A673 (cell line): ENCODE results near the gene SGSM1. TPM values are rescaled to one million over a fixed set of nuclear protein-coding genes. Genes with fewer than 3 reads are reported as not detected.

Experiments
- BruUV-seq: library from RNA; stranded (reverse); fragments of 400-500 nt; replicated peaks from 2 replicates; lab custom pipeline; 2021; lab: Mats Ljungman, UMichigan
- CTCF ChIA-PET: fragments of 300-600 bp; sonication (Branson Sonifier 250); formaldehyde crosslinking; loops from one replicate; lab custom pipeline; 2022; ENCODE audit warnings: antibody characterized with exemption; lab: Charles Lee
- POLR2A ChIA-PET: fragments of 300-600 bp; sonication (Branson Sonifier 250); formaldehyde crosslinking; loops from one replicate; lab custom pipeline; 2022; ENCODE audit warnings: antibody characterized with exemption; ENCODE audit not compliant: low non-redundant PET; lab: Charles Lee
- DNase-seq: peaks from one replicate; pipeline ENCODE4 v3.0.0-alpha.2; 2015; ENCODE audit warnings: low spot score
- H3K27ac ChIP-seq: fragments of 200-600 bp; sonication (generic); 2 replicates; pipeline ENCODE4 v1.5.1; 2016; ENCODE audit warnings: mixed run types, low read depth, mild to moderate bottlenecking, mixed read lengths, antibody characterized with exemption, low read length; ENCODE audit not compliant: poor library complexity, severe bottlenecking
- H3K27me3 ChIP-seq: fragments of 200-600 bp; sonication (generic); replicated peaks from 2 replicates; pipeline ENCODE4 v1.6.1; 2017; ENCODE audit warnings: mixed run types, low read depth, mild to moderate bottlenecking, mixed read lengths, antibody characterized with exemption, low read length; ENCODE audit not compliant: insufficient read depth, poor library complexity
- H3K36me3 ChIP-seq: fragments of 200-600 bp; sonication (generic); 2 replicates; pipeline ENCODE4 v1.6.1; 2016; ENCODE audit warnings: mixed run types, mild to moderate bottlenecking, mixed read lengths, antibody characterized with exemption, low read length; ENCODE audit not compliant: insufficient read depth, poor library complexity, severe bottlenecking
- H3K4me1 ChIP-seq: fragments of 200-600 bp; sonication (generic); 2 replicates; pipeline ENCODE4 v1.6.1; 2017; ENCODE audit warnings: mixed run types, mild to moderate bottlenecking, mixed read lengths, antibody characterized with exemption, low read length; ENCODE audit not compliant: insufficient read depth, poor library complexity, severe bottlenecking
- H3K4me3 ChIP-seq: fragments of 200-600 bp; sonication (generic); 2 replicates; pipeline ENCODE4 v1.5.1; 2016; ENCODE audit warnings: low read depth, mixed run types, mild to moderate bottlenecking, mixed read lengths, low read length; ENCODE audit not compliant: poor library complexity, severe bottlenecking
- H3K9me3 ChIP-seq: fragments of 200-600 bp; sonication (generic); 2 replicates; pipeline ENCODE4 v1.6.1; 2016; ENCODE audit warnings: mixed run types, low read depth, mild to moderate bottlenecking, mixed read lengths, antibody characterized with exemption, low read length; ENCODE audit not compliant: poor library complexity, severe bottlenecking
- CTCF ChIP-seq: fragments of 300-800, 200-600 bp; sonication (generic); conservative IDR thresholded peaks from 2 replicates; pipeline ENCODE4 v1.5.1; 2017; ENCODE audit warnings: low read depth, mild to moderate bottlenecking, antibody characterized with exemption, low read length, moderate library complexity, mixed read lengths
- EZH2 ChIP-seq: fragments of 200-600 bp; sonication (generic); IDR thresholded peaks from 2 replicates; pipeline ENCODE4 v1.6.1; 2017; ENCODE audit warnings: borderline replicate concordance, low read depth, mild to moderate bottlenecking, mixed read lengths, antibody characterized with exemption, low read length; ENCODE audit not compliant: poor library complexity, severe bottlenecking
- intact Hi-C: fragments of 100-400 bp; cut with micrococcal nuclease; formaldehyde crosslinking; loops from one replicate; pipeline ENCODE4 v1.10.0; 2022; ENCODE audit not compliant: unreplicated experiment
- total RNA-seq: library from RNA; stranded (reverse); gene quantifications from 2 replicates; pipeline ENCODE4 v1.2.3, GENCODE V29; 2021

The SGSM1 gene
- total RNA-seq, 1 experiment from 2014 or later, result not detected

DNA sequence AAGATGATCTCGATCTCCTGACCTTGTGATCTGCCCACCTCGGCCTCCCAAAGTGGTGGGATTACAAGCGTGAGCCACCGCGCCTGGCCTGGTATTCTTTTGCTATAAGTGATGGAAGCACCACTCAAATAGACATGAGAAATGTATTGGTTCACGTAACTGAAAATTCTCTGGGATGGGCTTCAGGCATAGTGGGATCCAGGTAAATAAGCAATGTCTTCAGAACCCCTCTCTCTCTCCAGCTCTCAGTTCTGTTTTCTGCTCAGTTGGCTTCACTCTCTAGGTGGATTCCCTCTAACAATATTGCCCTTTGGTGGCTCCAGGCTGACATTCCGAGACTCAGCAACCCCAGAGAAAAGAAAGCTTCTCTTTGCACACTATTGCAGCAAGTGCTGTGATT, 141.4 kb downstream of the SGSM1 start:
- Histone ChIP-seq H3K9me3 (no peaks in the 10 kb centered on the region), H3K27ac (no peak overlapping the region), H3K27me3 (no peaks in the 10 kb centered on the region), H3K36me3 (no peaks in the 10 kb centered on the region), H3K4me3 (no peak overlapping the region), H3K4me1 (no peaks in the 10 kb centered on the region)
- intact Hi-C loops, result no loop called here
- BruUV-seq, result no TSS peak
- ChIA-PET POLR2A (no interaction called here), CTCF (interaction anchor here (1.0 kb wide), 1 partner anchor 145 kb away, joined by 5 read pairs; no protein-coding TSS in a partner anchor)
- TF ChIP-seq CTCF (no peak), EZH2 (no peak)
- DNase-seq, result no peak

DNA sequence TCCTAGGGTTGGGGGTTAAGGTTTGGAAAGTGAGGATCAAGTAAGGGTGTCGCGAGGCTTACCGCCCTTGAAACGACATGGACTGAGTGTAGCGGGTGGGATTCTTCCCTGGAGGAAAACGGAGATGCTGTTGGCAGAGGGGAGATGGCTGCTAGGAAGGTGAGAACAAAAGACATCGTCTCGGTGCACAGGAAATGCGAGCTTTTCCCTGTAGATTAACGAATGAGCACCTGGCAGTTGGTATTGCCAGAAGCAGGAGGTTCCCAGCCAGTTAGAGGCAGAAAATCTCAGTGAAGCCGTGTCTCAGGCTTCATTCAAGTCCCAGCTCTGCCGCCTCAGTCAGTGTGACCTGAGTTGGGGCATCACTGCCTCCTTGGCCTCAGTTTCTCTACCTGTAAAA, 141.9 kb downstream of the SGSM1 start:
- no peaks in the 10 kb centered on the region for H3K4me1 ChIP-seq
- BruUV-seq, result no TSS peak
- CTCF ChIA-PET, result interaction anchor here (0.5 kb wide), 1 partner anchor 84 kb away, joined by 3 read pairs; no protein-coding TSS in a partner anchor
- no peak overlapping the region for H3K27ac ChIP-seq
- no peaks in the 10 kb centered on the region for H3K36me3 ChIP-seq
- no peaks in the 10 kb centered on the region for H3K9me3 ChIP-seq
- H3K27me3 ChIP-seq, result no peaks in the 10 kb centered on the region
- no peak for DNase-seq
- POLR2A ChIA-PET, result no interaction called here
- H3K4me3 ChIP-seq, result no peak overlapping the region
- intact Hi-C loops, result no loop called here
- no peak for TF ChIP-seq CTCF
- TF ChIP-seq EZH2, result no peak

DNA sequence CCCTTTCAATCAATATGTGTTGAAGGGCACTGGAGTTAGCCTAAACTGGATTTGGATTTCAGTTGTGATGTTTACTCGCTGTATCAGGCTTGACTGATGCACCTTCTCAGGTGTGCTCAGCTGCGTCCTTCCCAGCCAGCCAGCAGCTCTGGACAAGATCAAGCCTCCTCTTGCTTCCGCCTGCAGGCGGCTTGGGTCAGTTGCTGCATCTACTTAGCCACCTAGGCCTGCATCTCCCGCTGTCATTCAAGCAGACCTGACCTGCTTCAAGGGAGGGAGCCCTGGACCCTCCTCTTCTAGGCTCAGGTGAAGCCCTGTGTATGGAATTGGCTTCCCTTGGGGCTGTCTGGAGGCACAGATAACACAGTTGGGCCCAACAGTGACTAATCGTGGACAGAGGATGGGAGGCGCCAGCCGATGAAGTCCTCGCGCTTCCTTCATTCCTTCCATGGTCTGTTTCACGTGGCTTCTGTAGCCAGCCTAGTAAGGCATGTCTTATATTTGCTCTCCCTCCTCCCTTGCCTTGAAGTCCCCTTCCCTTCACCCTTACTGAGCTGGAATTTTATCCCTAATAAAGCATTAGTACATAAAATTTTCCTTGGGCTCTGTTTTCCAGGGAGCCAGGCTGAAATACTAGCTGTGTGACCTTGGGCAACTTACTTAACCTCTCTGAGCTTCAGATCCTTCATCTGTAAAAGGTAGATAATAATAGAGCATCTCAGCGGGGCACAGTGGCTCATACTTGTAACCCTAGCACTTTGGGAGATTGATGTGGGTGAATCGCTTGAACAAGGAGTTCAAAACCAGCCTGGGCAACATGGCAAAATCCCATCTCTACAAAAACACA, 142.6 kb downstream of the SGSM1 start:
- TF ChIP-seq EZH2, result no peak
- no peak for TF ChIP-seq CTCF
- POLR2A ChIA-PET, result no interaction called here
- Histone ChIP-seq H3K36me3 (no peaks in the 10 kb centered on the region), H3K9me3 (no peaks in the 10 kb centered on the region), H3K27ac (no peak overlapping the region), H3K4me1 (peaks cover 4% of the 10 kb centered on the region), H3K27me3 (no peaks in the 10 kb centered on the region), H3K4me3 (no peak overlapping the region)
- no peak for DNase-seq
- BruUV-seq, result no TSS peak
- intact Hi-C loops, result no loop called here
- CTCF ChIA-PET, result interaction anchor here (0.5 kb wide), 1 partner anchor 85 kb away, joined by 3 read pairs; no protein-coding TSS in a partner anchor
